ENCODE data around the gene KIF2A. TPM values are rescaled to one million over a fixed set of nuclear protein-coding genes. Genes with fewer than 3 reads are reported as not detected.

KIF2A gene
- total RNA-seq, 2 donors from 2014 or later, result 16.2 to 19.7 TPM

DNA sequence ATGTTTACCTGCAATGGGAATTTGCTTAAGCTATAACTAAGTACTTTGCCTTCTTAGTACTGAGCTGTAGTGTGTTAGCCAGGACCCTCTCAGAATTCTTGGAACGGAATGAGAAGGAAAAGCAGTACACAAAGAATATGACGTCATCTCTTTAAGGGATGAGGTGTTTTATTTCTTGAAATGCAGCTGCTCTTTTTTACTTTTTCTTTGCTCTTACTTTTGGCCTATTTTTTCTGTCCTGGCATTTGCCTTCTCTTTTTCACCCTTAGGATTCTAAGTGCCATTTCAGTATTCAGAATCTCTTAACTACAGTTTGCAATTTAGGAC is 10.1 kb downstream of the KIF2A start:
- ATAC-seq, result no peak
- Histone ChIP-seq H3K4me1 (peaks cover 13% of the 10 kb centered on the region), H3K4me3 (no peak overlapping the region), H3K36me3 (replicated peaks in 1 of 2; ENCODE audit: insufficient read depth in 1 of 2, low read depth in 2 of 2) (no peaks in the 10 kb centered on the region), H3K27me3 (no peaks in the 10 kb centered on the region), H3K9me3 (no peaks in the 10 kb centered on the region), H3K27ac (no peak overlapping the region)
- DNase-seq, result no peak
- intact Hi-C loops (cut with DNase I), result no loop called here
- 26 to 37% methylated on average over 2 of the region's 2 CpGs for WGBS, 2 donors
- TF ChIP-seq, protein P1, sequence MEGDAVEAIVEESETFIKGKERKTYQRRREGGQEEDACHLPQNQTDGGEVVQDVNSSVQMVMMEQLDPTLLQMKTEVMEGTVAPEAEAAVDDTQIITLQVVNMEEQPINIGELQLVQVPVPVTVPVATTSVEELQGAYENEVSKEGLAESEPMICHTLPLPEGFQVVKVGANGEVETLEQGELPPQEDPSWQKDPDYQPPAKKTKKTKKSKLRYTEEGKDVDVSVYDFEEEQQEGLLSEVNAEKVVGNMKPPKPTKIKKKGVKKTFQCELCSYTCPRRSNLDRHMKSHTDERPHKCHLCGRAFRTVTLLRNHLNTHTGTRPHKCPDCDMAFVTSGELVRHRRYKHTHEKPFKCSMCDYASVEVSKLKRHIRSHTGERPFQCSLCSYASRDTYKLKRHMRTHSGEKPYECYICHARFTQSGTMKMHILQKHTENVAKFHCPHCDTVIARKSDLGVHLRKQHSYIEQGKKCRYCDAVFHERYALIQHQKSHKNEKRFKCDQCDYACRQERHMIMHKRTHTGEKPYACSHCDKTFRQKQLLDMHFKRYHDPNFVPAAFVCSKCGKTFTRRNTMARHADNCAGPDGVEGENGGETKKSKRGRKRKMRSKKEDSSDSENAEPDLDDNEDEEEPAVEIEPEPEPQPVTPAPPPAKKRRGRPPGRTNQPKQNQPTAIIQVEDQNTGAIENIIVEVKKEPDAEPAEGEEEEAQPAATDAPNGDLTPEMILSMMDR (IDR thresholded peaks at IDR 0.05), result no peak
- TF ChIP-seq POLR2A (IDR thresholded peaks at IDR 0.05), result no peak

DNA sequence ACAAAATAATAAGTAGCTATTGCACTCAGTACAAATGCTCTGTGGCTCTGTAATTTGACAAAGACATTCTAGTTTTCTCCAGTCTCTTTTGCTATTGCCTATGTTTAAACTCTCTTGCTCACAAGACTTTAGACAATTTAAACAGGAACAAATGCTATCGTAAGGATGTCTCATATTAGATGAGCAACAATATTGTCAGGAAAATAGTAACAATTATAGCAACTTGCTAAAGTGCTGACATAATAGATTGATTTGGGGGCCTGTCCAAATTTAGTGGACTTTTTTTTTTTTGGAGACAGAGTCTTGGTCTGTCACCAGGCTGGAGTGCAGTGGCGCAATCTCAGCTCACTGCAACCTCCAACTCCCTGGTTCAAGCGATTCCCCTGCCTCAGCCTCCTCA is 11.8 kb downstream of the KIF2A start:
- no peaks in the 10 kb centered on the region for H3K36me3 ChIP-seq (replicated peaks in 1 of 2; ENCODE audit: insufficient read depth in 1 of 2, low read depth in 2 of 2)
- no peak overlapping the region for H3K4me3 ChIP-seq
- H3K27ac ChIP-seq, result no peak overlapping the region
- 98 to 100% methylated on average over 3 of the region's 3 CpGs for WGBS, 2 donors
- no peaks in the 10 kb centered on the region for H3K27me3 ChIP-seq
- no peaks in the 10 kb centered on the region for H3K4me1 ChIP-seq
- H3K9me3 ChIP-seq, result no peaks in the 10 kb centered on the region
- ATAC-seq (no peak), DNase-seq (no peak)
- TF ChIP-seq, protein P1 (IDR thresholded peaks at IDR 0.05), result no peak
- TF ChIP-seq POLR2A (IDR thresholded peaks at IDR 0.05), result no peak
- intact Hi-C loops (cut with DNase I), result no loop called here

DNA sequence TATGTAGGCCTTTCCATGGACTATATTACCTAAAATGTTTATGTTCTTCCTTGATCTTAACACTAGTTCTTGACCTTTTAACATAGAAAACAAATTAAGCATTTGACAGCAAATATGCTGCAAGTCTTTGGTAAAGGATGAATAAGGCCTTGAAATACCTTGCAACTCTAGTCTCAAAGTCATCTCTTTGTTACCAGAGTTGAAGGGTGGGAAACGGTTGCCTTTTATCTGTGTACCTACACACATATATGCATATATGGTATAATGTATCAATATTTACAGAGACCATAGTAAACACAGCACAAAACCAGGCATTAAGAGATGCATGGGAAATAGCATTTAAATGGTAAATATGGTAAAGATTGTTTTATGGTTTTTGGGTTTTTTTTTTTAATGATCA is 16.5 kb downstream of the KIF2A start:
- 49 to 73% methylated on average over 1 of the region's 1 CpG for WGBS, 2 donors
- Histone ChIP-seq H3K4me1 (no peaks in the 10 kb centered on the region), H3K27me3 (no peaks in the 10 kb centered on the region), H3K27ac (no peak overlapping the region), H3K4me3 (no peak overlapping the region), H3K9me3 (no peaks in the 10 kb centered on the region), H3K36me3 (replicated peaks in 1 of 2; ENCODE audit: insufficient read depth in 1 of 2, low read depth in 2 of 2) (no peaks in the 10 kb centered on the region)
- ATAC-seq (no peak), DNase-seq (no peak)
- TF ChIP-seq, protein P1 (IDR thresholded peaks at IDR 0.05), result no peak
- TF ChIP-seq POLR2A (IDR thresholded peaks at IDR 0.05), result no peak
- intact Hi-C loops (cut with DNase I), result no loop called here

DNA sequence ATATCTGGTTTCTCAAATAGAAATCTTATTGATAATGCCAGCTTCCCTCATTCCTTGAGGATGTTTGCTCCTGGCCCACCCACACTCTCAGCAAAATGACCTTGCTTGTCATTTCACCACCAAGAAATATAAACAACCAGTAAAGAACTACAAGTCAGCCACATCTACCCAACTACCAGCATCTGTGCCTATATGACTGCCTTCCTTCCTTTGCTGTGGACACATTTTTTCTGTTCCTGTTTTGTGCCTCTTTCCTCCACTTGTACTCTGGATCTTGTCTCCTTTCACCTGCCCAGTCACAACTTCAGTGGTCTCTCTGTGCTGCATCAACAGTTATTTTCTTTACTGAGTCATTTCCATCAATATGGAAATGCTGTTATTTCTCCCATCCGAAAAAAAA is 20.3 kb downstream of the KIF2A start:
- intact Hi-C loops (cut with DNase I), result no loop called here
- Histone ChIP-seq H3K4me3 (no peak overlapping the region), H3K27me3 (no peaks in the 10 kb centered on the region), H3K9me3 (no peaks in the 10 kb centered on the region), H3K36me3 (replicated peaks in 1 of 2; ENCODE audit: insufficient read depth in 1 of 2, low read depth in 2 of 2) (no peaks in the 10 kb centered on the region), H3K27ac (no peak overlapping the region), H3K4me1 (no peaks in the 10 kb centered on the region)
- WGBS, 2 donors, result 83% methylated on average over 1 of the region's 1 CpG
- TF ChIP-seq, protein P1 (IDR thresholded peaks at IDR 0.05), result no peak
- TF ChIP-seq POLR2A (IDR thresholded peaks at IDR 0.05), result no peak
- ATAC-seq, result no peak
- DNase-seq, result no peak

DNA sequence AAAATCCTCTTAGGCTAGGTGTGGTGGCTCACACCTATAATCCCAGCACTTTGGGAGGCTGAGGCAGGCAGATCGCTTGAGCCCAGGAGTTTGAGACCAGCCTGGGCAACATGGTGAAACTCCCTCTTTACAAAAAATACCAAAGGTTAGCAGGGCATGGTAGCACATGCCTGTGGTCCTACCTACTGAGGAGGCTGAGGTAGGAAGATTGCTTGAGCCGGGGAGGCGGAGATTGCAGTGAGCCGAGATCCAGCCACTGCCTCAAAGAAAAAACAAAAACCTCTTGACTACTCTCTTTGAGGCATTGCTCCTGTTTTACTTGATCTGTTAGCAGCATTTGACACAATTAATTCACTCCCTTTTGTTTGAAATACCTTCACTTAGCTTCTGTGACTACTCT is 20.7 kb downstream of the KIF2A start:
- Histone ChIP-seq H3K9me3 (no peaks in the 10 kb centered on the region), H3K4me3 (no peak overlapping the region), H3K36me3 (replicated peaks in 1 of 2; ENCODE audit: insufficient read depth in 1 of 2, low read depth in 2 of 2) (no peaks in the 10 kb centered on the region), H3K27me3 (no peaks in the 10 kb centered on the region), H3K27ac (no peak overlapping the region), H3K4me1 (no peaks in the 10 kb centered on the region)
- intact Hi-C loops (cut with DNase I), result no loop called here
- no peak for DNase-seq
- 91 to 95% methylated on average over 4 of the region's 4 CpGs for WGBS, 2 donors
- ATAC-seq, result no peak
- TF ChIP-seq POLR2A (IDR thresholded peaks at IDR 0.05), result no peak
- TF ChIP-seq, protein P1 (IDR thresholded peaks at IDR 0.05), result no peak

All from body of pancreas (tissue), 4 donors.